Mucosa of descending colon (tissue), 3 donors: ENCODE measurements around the gene ZNF831. TPM values are rescaled to one million over a fixed set of nuclear protein-coding genes. Genes with fewer than 3 reads are reported as not detected.

Experiments used
- ATAC-seq: fragments of 200-7000 bp; cut with Tn5 transposase; one replicate; pipeline ENCODE4 v1.9.1; 2020; ENCODE audit warnings: mild to moderate bottlenecking, moderate library complexity
- DNase-seq, 3 donors: peaks; one replicate each; pipeline ENCODE4 v3.0.0-alpha.2; 2020
- H3K36me3 ChIP-seq: fragments of 200-600 bp; one replicate; pipeline ENCODE4 v1.8.0; 2021; ENCODE audit warnings: low read depth, mild to moderate bottlenecking
- H3K4me1 ChIP-seq: fragments of 200-600 bp; one replicate; pipeline ENCODE4 v1.8.0; 2021; ENCODE audit warnings: low read depth, mild to moderate bottlenecking
- H3K4me3 ChIP-seq: fragments of 200-600 bp; one replicate; pipeline ENCODE4 v1.8.0; 2021; ENCODE audit warnings: mild to moderate bottlenecking
- H3K9me3 ChIP-seq: fragments of 200-600 bp; one replicate; pipeline ENCODE4 v1.8.0; 2021; ENCODE audit warnings: mild to moderate bottlenecking
- intact Hi-C, 2 donors: fragments of 100-400 bp; cut with DNase I in 1 of 2; cut with micrococcal nuclease in 1 of 2; formaldehyde crosslinking; loops; one replicate each; pipeline versions ENCODE4 v1.11.0 to v1.11.1; 2022; cut with DNase I, micrococcal nuclease
- total RNA-seq, 3 donors: library from RNA; stranded (reverse); fragmentation: NEBNext Ultra II Directional in 2 of 3; extraction: Animal tissue kit (Norgen Biotek cat#: 25700) in 2 of 3; gene quantifications; one replicate each; pipeline versions ENCODE4 v1.2.1 to v1.2.4, GENCODE V29; 2021 to 2023
- TF ChIP-seq, protein P1 (sequence below): fragments of 200-600 bp; IDR thresholded peaks from one replicate; pipeline ENCODE4 v1.8.0; 2022; ENCODE audit warnings: antibody characterized with exemption, mild to moderate bottlenecking
- donor health status: DM: no; HTN: no; CAD: no; lungs with moderate emphysema.
- donor health status: DM: no; HTN: no; CAD: no.
- donor health status: DM: no; HTN: yes; CAD: no.

Gene ZNF831
- total RNA-seq, 3 donors from 2014 or later: 0.38 to 0.89 (median 0.57) TPM

DNA sequence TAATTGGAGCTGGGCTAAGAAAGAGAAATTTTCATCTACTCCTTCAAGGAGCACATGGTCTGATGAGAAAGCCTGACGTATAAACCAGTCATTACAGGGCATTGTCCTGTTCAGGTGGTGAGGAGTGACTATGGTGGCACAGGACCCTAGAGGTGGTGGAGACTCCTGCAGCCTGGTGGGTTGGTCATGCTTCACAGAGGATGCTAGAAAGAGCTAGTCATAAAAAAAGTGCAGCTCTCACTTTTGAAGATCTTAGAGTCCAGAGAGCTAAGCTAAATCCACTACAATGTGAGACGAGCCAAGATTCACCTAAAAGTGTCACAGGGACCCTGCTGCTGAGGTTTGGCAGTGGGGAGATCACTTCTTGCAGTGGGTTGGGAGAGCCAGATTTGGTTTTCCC, 9.8 kb upstream of the ZNF831 start:
- TF ChIP-seq, protein P1, sequence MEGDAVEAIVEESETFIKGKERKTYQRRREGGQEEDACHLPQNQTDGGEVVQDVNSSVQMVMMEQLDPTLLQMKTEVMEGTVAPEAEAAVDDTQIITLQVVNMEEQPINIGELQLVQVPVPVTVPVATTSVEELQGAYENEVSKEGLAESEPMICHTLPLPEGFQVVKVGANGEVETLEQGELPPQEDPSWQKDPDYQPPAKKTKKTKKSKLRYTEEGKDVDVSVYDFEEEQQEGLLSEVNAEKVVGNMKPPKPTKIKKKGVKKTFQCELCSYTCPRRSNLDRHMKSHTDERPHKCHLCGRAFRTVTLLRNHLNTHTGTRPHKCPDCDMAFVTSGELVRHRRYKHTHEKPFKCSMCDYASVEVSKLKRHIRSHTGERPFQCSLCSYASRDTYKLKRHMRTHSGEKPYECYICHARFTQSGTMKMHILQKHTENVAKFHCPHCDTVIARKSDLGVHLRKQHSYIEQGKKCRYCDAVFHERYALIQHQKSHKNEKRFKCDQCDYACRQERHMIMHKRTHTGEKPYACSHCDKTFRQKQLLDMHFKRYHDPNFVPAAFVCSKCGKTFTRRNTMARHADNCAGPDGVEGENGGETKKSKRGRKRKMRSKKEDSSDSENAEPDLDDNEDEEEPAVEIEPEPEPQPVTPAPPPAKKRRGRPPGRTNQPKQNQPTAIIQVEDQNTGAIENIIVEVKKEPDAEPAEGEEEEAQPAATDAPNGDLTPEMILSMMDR: no peak
- Histone ChIP-seq H3K4me1 (peaks cover 3% of the 10 kb centered on the region), H3K36me3 (no peaks in the 10 kb centered on the region), H3K4me3 (no peak overlapping the region), H3K9me3 (no peaks in the 10 kb centered on the region)
- DNase-seq (no peak), ATAC-seq (no peak)
- intact Hi-C loops: no loop called here

GRCh38 chr20:59154317-59155013, 9.2 kb upstream of the ZNF831 start:
- ATAC-seq (peak; percentile 34), DNase-seq (no peak)
- Histone ChIP-seq H3K4me1 (peaks cover 6% of the 10 kb centered on the region), H3K36me3 (no peaks in the 10 kb centered on the region), H3K4me3 (no peak overlapping the region), H3K9me3 (no peaks in the 10 kb centered on the region)
- intact Hi-C loops: no loop called here
- TF ChIP-seq, protein P1: no peak

DNA sequence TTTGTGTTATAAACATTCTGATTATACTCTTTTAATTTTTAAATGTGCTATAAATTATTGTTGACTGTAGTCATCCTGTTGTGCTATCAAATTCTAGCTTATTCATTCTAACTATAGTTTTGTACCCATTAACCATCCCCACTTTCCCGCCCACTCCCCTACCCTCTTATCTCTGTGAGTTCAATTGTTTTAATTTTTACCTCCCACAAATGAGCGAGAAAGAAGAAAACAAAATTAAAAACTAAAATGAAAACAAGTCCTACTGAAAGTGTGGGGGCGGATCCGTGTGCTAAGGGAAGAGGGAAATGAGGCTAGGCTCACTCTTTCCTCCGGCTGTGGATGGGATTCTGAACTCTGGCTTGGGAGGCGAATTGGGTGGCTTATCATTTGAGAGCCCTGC, 6.6 kb upstream of the ZNF831 start:
- intact Hi-C loops: no loop called here
- Histone ChIP-seq H3K4me3 (no peak overlapping the region), H3K36me3 (no peaks in the 10 kb centered on the region), H3K4me1 (peaks cover 3% of the 10 kb centered on the region), H3K9me3 (no peaks in the 10 kb centered on the region)
- DNase-seq: no peak
- no peak for ATAC-seq
- TF ChIP-seq, protein P1: no peak

DNA sequence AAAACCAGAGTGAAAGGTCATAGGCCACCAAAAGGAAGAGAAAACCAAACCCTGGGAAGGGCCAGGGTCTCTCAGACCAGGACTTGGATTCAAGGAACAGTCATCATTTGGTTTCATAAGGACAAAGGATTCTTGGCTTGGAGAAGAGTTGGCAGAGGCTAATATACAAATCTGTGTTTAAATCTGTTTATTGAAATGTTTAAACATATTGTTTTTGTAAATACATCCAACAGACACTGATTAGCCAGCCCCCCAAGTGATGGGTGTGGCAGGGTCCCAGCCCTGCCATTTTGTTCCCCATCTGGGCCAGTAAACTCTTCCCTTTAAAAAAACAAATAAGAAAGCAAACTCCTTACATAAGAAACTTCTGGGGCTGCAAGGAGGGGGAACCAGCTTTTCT, 6.1 kb upstream of the ZNF831 start:
- Histone ChIP-seq H3K4me1 (peaks cover 3% of the 10 kb centered on the region), H3K9me3 (no peaks in the 10 kb centered on the region), H3K36me3 (no peaks in the 10 kb centered on the region), H3K4me3 (no peak overlapping the region)
- ATAC-seq (no peak), DNase-seq (no peak)
- TF ChIP-seq, protein P1: no peak
- intact Hi-C loops: no loop called here

GRCh38 chr20:59157961-59158541, 5.6 kb upstream of the ZNF831 start:
- H3K4me3 ChIP-seq: no peak overlapping the region
- peaks cover 3% of the 10 kb centered on the region for H3K4me1 ChIP-seq
- no peaks in the 10 kb centered on the region for H3K36me3 ChIP-seq
- DNase-seq (no peak), ATAC-seq (no peak)
- TF ChIP-seq, protein P1: no peak
- no peaks in the 10 kb centered on the region for H3K9me3 ChIP-seq
- intact Hi-C loops: no loop called here
